Neural cell (in vitro differentiated cells): ENCODE results near the gene LSM14B. TPM values are rescaled to one million over a fixed set of nuclear protein-coding genes. Genes with fewer than 3 reads are reported as not detected.

Source experiments
- H2AFZ ChIP-seq: fragments of 200-600, 300-800 bp; sonication (generic), shearing (Covaris generic); 2 replicates; pipeline ENCODE4 v1.6.0; 2014; ENCODE audit warnings: low read depth, mild to moderate bottlenecking, antibody characterized with exemption, low read length, moderate library complexity
- H3F3A ChIP-seq: fragments of 200-600 bp; shearing (Covaris generic); 2 replicates; pipeline ENCODE4 v1.6.1; 2016; ENCODE audit warnings: mild to moderate bottlenecking, moderate library complexity, mixed read lengths, antibody characterized with exemption, low read length; ENCODE audit not compliant: insufficient read depth, poor library complexity, severe bottlenecking
- H3K27ac ChIP-seq: fragments of 200-600, 300-800 bp; sonication (generic), shearing (Covaris generic); 2 replicates; pipeline ENCODE4 v1.5.1; 2014; ENCODE audit warnings: mild to moderate bottlenecking, low read length, moderate library complexity
- H3K27me3 ChIP-seq: fragments of 300-800, 200-600 bp; sonication (generic), shearing (Covaris generic); 2 replicates; pipeline ENCODE4 v1.6.0; 2014; ENCODE audit warnings: mild to moderate bottlenecking, low read depth, low read length, moderate library complexity; ENCODE audit not compliant: insufficient read depth
- H3K36me3 ChIP-seq: fragments of 300-800, 200-600 bp; sonication (generic), shearing (Covaris generic); 2 replicates; pipeline ENCODE4 v1.5.1; 2014; ENCODE audit warnings: mild to moderate bottlenecking, antibody characterized with exemption, low read length, moderate library complexity; ENCODE audit not compliant: insufficient read depth
- H3K4me2 ChIP-seq: fragments of 300-800, 200-600 bp; sonication (generic), shearing (Covaris generic); 2 replicates; pipeline ENCODE4 v1.6.0; 2014; ENCODE audit warnings: mild to moderate bottlenecking, low read length
- H3K4me3 ChIP-seq: fragments of 300-800, 200-600 bp; sonication (generic), shearing (Covaris generic); 2 replicates; pipeline ENCODE4 v1.5.1; 2014; ENCODE audit warnings: mild to moderate bottlenecking, low read length, moderate library complexity
- H3K79me2 ChIP-seq: fragments of 200-600 bp; shearing (Covaris generic); replicated peaks from 2 replicates; pipeline ENCODE4 v1.6.0; 2014; ENCODE audit warnings: mild to moderate bottlenecking, low read length, moderate library complexity; ENCODE audit not compliant: insufficient read depth
- H3K9ac ChIP-seq: fragments of 300-800, 200-600 bp; sonication (generic), shearing (Covaris generic); 2 replicates; pipeline ENCODE4 v1.6.1; 2016; ENCODE audit warnings: mild to moderate bottlenecking, low read length, mixed read lengths
- H3K9me2 ChIP-seq: fragments of 200-600 bp; shearing (Covaris generic); 2 replicates; pipeline ENCODE4 v1.6.1; 2016; ENCODE audit warnings: mild to moderate bottlenecking, low read length, mixed read lengths; ENCODE audit not compliant: insufficient read depth
- H3K9me3 ChIP-seq: fragments of 200-600, 300-800 bp; sonication (generic), shearing (Covaris generic); 2 replicates; pipeline ENCODE4 v1.6.1; 2016; ENCODE audit warnings: mild to moderate bottlenecking, mixed run types, low read length, moderate library complexity, mixed read lengths
- H4K20me1 ChIP-seq: fragments of 200-600 bp; shearing (Covaris generic); 2 replicates; pipeline ENCODE4 v1.6.1; 2016; ENCODE audit warnings: mild to moderate bottlenecking, mixed run types; ENCODE audit not compliant: insufficient read depth
- CTCF ChIP-seq: fragments of 450-650 bp; IDR thresholded peaks from 2 replicates; pipeline ENCODE4 v1.5.1; 2014; ENCODE audit warnings: antibody characterized with exemption, mild to moderate bottlenecking, moderate library complexity; ENCODE audit not compliant: poor library complexity, severe bottlenecking
- EP300 ChIP-seq: fragments of 450-650 bp; conservative IDR thresholded peaks from 2 replicates; pipeline ENCODE4 v1.6.1; 2014; ENCODE audit warnings: antibody characterized with exemption, mild to moderate bottlenecking, moderate library complexity; ENCODE audit not compliant: poor library complexity, severe bottlenecking
- EZH2 ChIP-seq: fragments of 200-600, 300-800 bp; shearing (Covaris generic), sonication (generic); IDR thresholded peaks from 2 replicates; pipeline ENCODE4 v1.6.1; 2014; ENCODE audit warnings: antibody characterized with exemption, low read length, borderline replicate concordance, mild to moderate bottlenecking; ENCODE audit not compliant: insufficient read depth, poor library complexity, severe bottlenecking
- MXI1 ChIP-seq: fragments of 450-650 bp; conservative IDR thresholded peaks from 2 replicates; pipeline ENCODE4 v1.6.1; 2014; ENCODE audit warnings: antibody characterized with exemption, mild to moderate bottlenecking; ENCODE audit not compliant: poor library complexity, severe bottlenecking
- POLR2AphosphoS5 ChIP-seq: IDR thresholded peaks from 2 replicates; pipeline ENCODE4 v1.6.1; 2012
- RAD21 ChIP-seq: fragments of 450-650 bp; conservative IDR thresholded peaks from 2 replicates; pipeline ENCODE4 v1.6.1; 2014; ENCODE audit warnings: antibody characterized with exemption, mild to moderate bottlenecking, moderate library complexity
- REST ChIP-seq: IDR thresholded peaks from 2 replicates; pipeline ENCODE4 v1.6.1; 2012; ENCODE audit warnings: borderline replicate concordance
- SMC3 ChIP-seq: fragments of 450-650 bp; conservative IDR thresholded peaks from 2 replicates; pipeline ENCODE4 v1.6.1; 2014; ENCODE audit warnings: antibody characterized with exemption, mild to moderate bottlenecking, moderate library complexity; ENCODE audit not compliant: poor library complexity
- TAF1 ChIP-seq: IDR thresholded peaks from 2 replicates; pipeline ENCODE4 v1.6.1; 2012; ENCODE audit warnings: low read depth
- polyA plus RNA-seq: library from polyadenylated mRNA; depleted of rRNA; stranded (reverse); fragments of >200 nt; gene quantifications from 2 replicates; pipeline ENCODE4 v1.2.3, GENCODE V29; 2014

The LSM14B gene
- polyA plus RNA-seq, 1 donor from 2014 or later = 213 TPM

DNA sequence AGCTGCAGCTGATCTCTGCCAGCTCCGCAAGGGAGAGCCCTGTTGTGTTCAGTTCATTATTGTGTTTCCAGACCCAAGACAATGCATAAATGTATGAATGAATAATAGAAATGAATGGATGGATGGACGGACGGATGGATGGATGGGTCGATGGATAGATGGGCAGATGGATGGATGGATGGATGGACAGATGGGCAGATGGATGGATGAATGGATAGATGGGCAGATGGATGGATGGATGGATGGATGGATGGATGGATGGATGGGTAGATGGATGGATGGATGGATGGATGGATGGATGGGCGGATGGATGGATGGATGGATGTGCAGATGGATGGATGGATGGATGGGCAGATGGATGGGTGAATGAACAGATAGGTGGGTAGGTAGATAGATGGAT, 16.7 kb upstream of the LSM14B start:
- no peaks in the 10 kb centered on the region for H4K20me1 ChIP-seq
- H3K4me2 ChIP-seq = no peak overlapping the region
- no peaks in the 10 kb centered on the region for H3K79me2 ChIP-seq
- H3K9me2 ChIP-seq = no peaks in the 10 kb centered on the region
- no peak overlapping the region for H2AFZ ChIP-seq
- H3K9ac ChIP-seq = no peak overlapping the region
- TF ChIP-seq EZH2 (no peak), EP300 (no peak), REST (no peak), MXI1 (no peak), CTCF (no peak), SMC3 (no peak), RAD21 (no peak), POLR2AphosphoS5 (no peak), TAF1 (no peak)
- H3K27ac ChIP-seq = no peak overlapping the region
- H3K27me3 ChIP-seq = no peaks in the 10 kb centered on the region
- H3F3A ChIP-seq = no peaks in the 10 kb centered on the region
- peaks cover 7% of the 10 kb centered on the region for H3K9me3 ChIP-seq
- H3K36me3 ChIP-seq = no peaks in the 10 kb centered on the region
- no peak overlapping the region for H3K4me3 ChIP-seq

- Histone ChIP-seq H3K4me2 (no peak overlapping the region), H3K79me2 (no peaks in the 10 kb centered on the region), H3K9me2 (no peaks in the 10 kb centered on the region), H3F3A (no peaks in the 10 kb centered on the region), H3K9ac (no peak overlapping the region), H3K4me3 (no peak overlapping the region), H3K9me3 (peaks cover 7% of the 10 kb centered on the region), H3K36me3 (no peaks in the 10 kb centered on the region), H2AFZ (no peak overlapping the region), H3K27ac (no peak overlapping the region), H4K20me1 (no peaks in the 10 kb centered on the region), H3K27me3 (no peaks in the 10 kb centered on the region)
- TF ChIP-seq CTCF (no peak), TAF1 (no peak), SMC3 (no peak), EZH2 (no peak), EP300 (no peak)
Measured at GRCh38 chr20:62111148-62111547, 11.1 kb upstream of the LSM14B start.
